Kidney epithelial cell (primary cell): ENCODE measurements around the gene GMEB2. TPM values are rescaled to one million over a fixed set of nuclear protein-coding genes. Genes with fewer than 3 reads are reported as not detected.

Experiments
- DNase-seq: peaks from one replicate; pipeline ENCODE4 v3.0.0-alpha.2; 2010; ENCODE audit warnings: low read depth
- H3K27me3 ChIP-seq: 2 replicates; pipeline ENCODE4 v1.6.0; 2011; ENCODE audit warnings: low read length; ENCODE audit not compliant: control insufficient read depth, insufficient read depth
- H3K36me3 ChIP-seq: 2 replicates; pipeline ENCODE4 v1.5.1; 2011; ENCODE audit warnings: low read length; ENCODE audit not compliant: control insufficient read depth, insufficient read depth
- H3K4me3 ChIP-seq: 2 replicates; pipeline ENCODE4 v1.5.1; 2011; ENCODE audit warnings: low read depth, mild to moderate bottlenecking, control low read depth, low read length
- CTCF ChIP-seq: IDR thresholded peaks from 2 replicates; pipeline ENCODE4 v1.5.1; 2011; ENCODE audit warnings: mild to moderate bottlenecking, moderate library complexity, low read length, control low read depth, inconsistent platforms; ENCODE audit not compliant: insufficient read depth, poor library complexity, severe bottlenecking
- total RNA-seq: library from RNA; depleted of rRNA; stranded (reverse); fragments of >200 nt; gene quantifications from 2 replicates; pipeline ENCODE4 v1.2.3, GENCODE V29; 2015

The GMEB2 gene
- total RNA-seq, 1 donor from 2014 or later = 17.7 TPM

- no peak for DNase-seq
- TF ChIP-seq CTCF = no peak
These were observed 4.2 kb downstream of the GMEB2 start for GRCh38 chr20:63622732-63623131.

GRCh38 chr20:63622096-63622495 is 4.8 kb downstream of the GMEB2 start:
- Histone ChIP-seq H3K36me3 (no peaks in the 10 kb centered on the region), H3K27me3 (no peaks in the 10 kb centered on the region), H3K4me3 (no peak overlapping the region)
- TF ChIP-seq CTCF = no peak
- no peak for DNase-seq

More at GRCh38 chr20:63622732-63623131, 4.2 kb downstream of the GMEB2 start:
- H3K27me3 ChIP-seq = no peaks in the 10 kb centered on the region
- H3K4me3 ChIP-seq = no peak overlapping the region
- no peaks in the 10 kb centered on the region for H3K36me3 ChIP-seq

GRCh38 chr20:63620991-63621390 is 5.9 kb downstream of the GMEB2 start:
- no peaks in the 10 kb centered on the region for H3K27me3 ChIP-seq
- no peak overlapping the region for H3K4me3 ChIP-seq
- DNase-seq = no peak
- TF ChIP-seq CTCF = no peak
- no peaks in the 10 kb centered on the region for H3K36me3 ChIP-seq

GRCh38 chr20:63619505-63619904 is 7.4 kb downstream of the GMEB2 start:
- no peak overlapping the region for H3K4me3 ChIP-seq
- no peaks in the 10 kb centered on the region for H3K36me3 ChIP-seq
- no peaks in the 10 kb centered on the region for H3K27me3 ChIP-seq
- no peak for TF ChIP-seq CTCF
- no peak for DNase-seq

GRCh38 chr20:63619086-63619485 is 7.8 kb downstream of the GMEB2 start:
- Histone ChIP-seq H3K27me3 (no peaks in the 10 kb centered on the region), H3K4me3 (no peak overlapping the region), H3K36me3 (no peaks in the 10 kb centered on the region)

More at GRCh38 chr20:63619086-63619485, 7.8 kb downstream of the GMEB2 start:
- no peak for DNase-seq
- TF ChIP-seq CTCF = no peak
